K562 (cell line): ENCODE results near the gene RMND5A. TPM values are rescaled to one million over a fixed set of nuclear protein-coding genes. Genes with fewer than 3 reads are reported as not detected.

Experiments
- BRF2 ChIP-seq: IDR thresholded peaks from 3 replicates; pipeline ENCODE4 v1.6.1; 2011; ENCODE audit warnings: borderline replicate concordance, mild to moderate bottlenecking; ENCODE audit not compliant: insufficient read length, insufficient read depth
- HOMEZ ChIP-seq: fragments of 250-450 bp; sonication (Bioruptor Pico); IDR thresholded peaks from 2 replicates; pipeline ENCODE4 v1.4.0; 2020; ENCODE audit warnings: mild to moderate bottlenecking, moderate library complexity
- HOXB6 ChIP-seq: fragments of 250-450 bp; sonication (Bioruptor Pico); IDR thresholded peaks from 2 replicates; pipeline ENCODE4 v1.5.1; 2022; ENCODE audit warnings: mild to moderate bottlenecking, borderline replicate concordance
- MYBL2 ChIP-seq, 2 experiments: fragments of 450-650 bp in 1 of 2; sonication (generic) in 1 of 2; formaldehyde crosslinking in 1 of 2; IDR thresholded peaks; 2 replicates each; pipeline versions ENCODE4 v1.6.1 to v1.8.1; 2017 to 2022; ENCODE audit warnings: borderline replicate concordance in 1 of 2, inconsistent platforms in 1 of 2, low read depth in 1 of 2, mild to moderate bottlenecking in 1 of 2, missing genetic modification reagents in 1 of 2, moderate library complexity in 1 of 2
- MYC ChIP-seq, 2 experiments: fragments of 250-450 bp in 1 of 2; sonication (Bioruptor Pico) in 1 of 2; IDR thresholded peaks; 2 replicates each; pipeline versions ENCODE4 v1.5.1 to v1.6.1; 2012 to 2021; ENCODE audit warnings: low read depth in 2 of 2, borderline replicate concordance in 1 of 2, improper control_type of control experiment in 1 of 2, low read length in 1 of 2, mild to moderate bottlenecking in 1 of 2, moderate library complexity in 1 of 2
- PATZ1 ChIP-seq: fragments of 250-450 bp; sonication (Bioruptor Pico); IDR thresholded peaks from 2 replicates; pipeline ENCODE4 v1.5.0; 2020; ENCODE audit warnings: mild to moderate bottlenecking, borderline replicate concordance
- RBM34 ChIP-seq: fragments of 200-400 bp; formaldehyde crosslinking; IDR thresholded peaks from 2 replicates; pipeline ENCODE4 v1.6.1; 2018; ENCODE audit warnings: low read length, borderline replicate concordance; ENCODE audit not compliant: insufficient read depth
- RCOR1 ChIP-seq, 2 experiments: IDR thresholded peaks; 2 replicates each; pipeline ENCODE4 v1.6.1; 2012; ENCODE audit warnings: low read depth in 2 of 2, low read length in 2 of 2, borderline replicate concordance in 1 of 2, improper control_type of control experiment in 1 of 2
- SIX5 ChIP-seq, 2 experiments: IDR thresholded peaks; 2 replicates each; pipeline ENCODE4 v1.6.1; 2011; ENCODE audit warnings: low read length in 2 of 2, borderline replicate concordance in 1 of 2, low read depth in 1 of 2, mild to moderate bottlenecking in 1 of 2, moderate library complexity in 1 of 2; ENCODE audit not compliant: insufficient read depth in 1 of 2
- SMARCE1 ChIP-seq: fragments of 450-650 bp; IDR thresholded peaks from 2 replicates; pipeline ENCODE4 v1.7.1; 2016; ENCODE audit warnings: mild to moderate bottlenecking
- ZBED1 ChIP-seq: IDR thresholded peaks from 2 replicates; pipeline ENCODE4 v1.6.1; 2014
- ZBTB11 ChIP-seq, 3 experiments: fragments of 200-800 bp in 1 of 3; fragments of 250-450 bp in 1 of 3; fragments of 450-650 bp in 1 of 3; sonication (Bioruptor Pico) in 1 of 3; sonication (Bioruptor generic) in 1 of 3; formaldehyde crosslinking in 1 of 3; IDR thresholded peaks; 2 replicates each; pipeline versions ENCODE4 v1.6.1 to v1.8.0; 2016 to 2022; ENCODE audit warnings: mild to moderate bottlenecking in 2 of 3, missing genetic modification characterization in 2 of 3, missing compliant biosample characterization in 1 of 3, moderate library complexity in 1 of 3
- ZBTB8A ChIP-seq: fragments of 450-650 bp; IDR thresholded peaks from 2 replicates; pipeline ENCODE4 v1.6.1; 2018; ENCODE audit warnings: mild to moderate bottlenecking, moderate library complexity; ENCODE audit not compliant: partially characterized antibody
- ZNF408 ChIP-seq: fragments of 250-450 bp; sonication (Bioruptor Pico); IDR thresholded peaks from 2 replicates; pipeline ENCODE4 v1.4.0; 2020; ENCODE audit warnings: low read depth, mild to moderate bottlenecking, moderate library complexity
- ZNF655 ChIP-seq: fragments of 250-450 bp; sonication (Bioruptor Pico); IDR thresholded peaks from 2 replicates; pipeline ENCODE4 v1.5.0; 2021
- polyA plus RNA-seq, 8 experiments: library from polyadenylated mRNA; depleted of rRNA in 4 of 8; stranded (reverse) in 5 of 8; unstranded in 3 of 8; fragments of >200 nt; fragmentation: Nextera tagmentation in 2 of 8; fragmentation: Illumina TruSeq in 1 of 8; extraction: Ambion mirVana in 2 of 8; extraction: Trizol in 1 of 8; gene quantifications; 2 replicates each; pipeline versions ENCODE4 v1.2.1 to v1.2.3, GENCODE V29; 2011 to 2014; ENCODE audit warnings: inconsistent platforms in 1 of 8, missing spikeins in 1 of 8
- total RNA-seq, 7 experiments: library from RNA; depleted of rRNA in 6 of 7; stranded (reverse); fragments of >200 nt in 6 of 7; fragmentation: Illumina TruSeq in 2 of 7; extraction: Trizol in 2 of 7; gene quantifications; 2 replicates each; pipeline versions ENCODE4 v1.2.1 to v1.2.3, GENCODE V29; 2011 to 2021; ENCODE audit warnings: low replicate concordance in 1 of 7

The RMND5A gene
- total and polyA plus RNA-seq, 9 of the 15 experiments (the other 6 are each of a cell fraction or from before 2014, with no cell fraction given), result 13.2 to 43.5 (median 34.1) TPM

GRCh38 chr2:86695053-86695691, 24.9 kb upstream of the RMND5A start (continued):
- TF ChIP-seq ZBTB11 (CRISPR knock-in tag; IDR thresholded peaks at IDR 0.05) (no peak), SMARCE1 (peak; percentile 61; the same call in 1 of the 2 replicates), ZBED1 (no peak), HOMEZ (CRISPR knock-in tag) (no peak), ZBTB8A (no peak), MYBL2 (IDR thresholded peaks at IDR 0.05; ENCODE audit: low read depth) (peak; percentile 92), MYBL2 (CRISPR knock-in tag; IDR thresholded peaks at IDR 0.05; ENCODE audit: borderline replicate concordance) (no peak), RBM34 (no peak), PATZ1 (CRISPR knock-in tag) (no peak), BRF2 (no peak), RCOR1 (IDR thresholded peaks at IDR 0.05; ENCODE audit: borderline replicate concordance in 1 of 2, low read depth in 2 of 2, low read length in 2 of 2) (no peak), ZNF408 (CRISPR knock-in tag) (no peak), MYC (IDR thresholded peaks at IDR 0.05; ENCODE audit: low read depth, low read length) (no peak), MYC (CRISPR knock-in tag; IDR thresholded peaks at IDR 0.05; ENCODE audit: borderline replicate concordance, low read depth) (no peak), SIX5 (IDR thresholded peaks at IDR 0.05; ENCODE audit: borderline replicate concordance in 1 of 2, insufficient read depth in 1 of 2, low read depth in 1 of 2, low read length in 2 of 2) (no peak), HOXB6 (CRISPR knock-in tag) (no peak), ZNF655 (no peak)
